Stimulated activated CD8-positive, alpha-beta memory T cell treated with anti-CD3 and anti-CD28 coated beads, Interleukin-4, amount 100 ng/mL, for 48 hours (primary cell): ENCODE measurements around the gene ZNF708.
A peak's percentile ranks its signal among the peaks of the same experiment; 100 is the strongest.
"Not testable (repeated sequence)": the region's sequence is repeated elsewhere in the genome, so short reads cannot be mapped to it uniquely, and the experiment has no call there.

ENCODE experiments used
- DNase-seq: peaks from one replicate; pipeline ENCODE4 v3.0.0-alpha.2; 2020

ZNF708 gene

DNA sequence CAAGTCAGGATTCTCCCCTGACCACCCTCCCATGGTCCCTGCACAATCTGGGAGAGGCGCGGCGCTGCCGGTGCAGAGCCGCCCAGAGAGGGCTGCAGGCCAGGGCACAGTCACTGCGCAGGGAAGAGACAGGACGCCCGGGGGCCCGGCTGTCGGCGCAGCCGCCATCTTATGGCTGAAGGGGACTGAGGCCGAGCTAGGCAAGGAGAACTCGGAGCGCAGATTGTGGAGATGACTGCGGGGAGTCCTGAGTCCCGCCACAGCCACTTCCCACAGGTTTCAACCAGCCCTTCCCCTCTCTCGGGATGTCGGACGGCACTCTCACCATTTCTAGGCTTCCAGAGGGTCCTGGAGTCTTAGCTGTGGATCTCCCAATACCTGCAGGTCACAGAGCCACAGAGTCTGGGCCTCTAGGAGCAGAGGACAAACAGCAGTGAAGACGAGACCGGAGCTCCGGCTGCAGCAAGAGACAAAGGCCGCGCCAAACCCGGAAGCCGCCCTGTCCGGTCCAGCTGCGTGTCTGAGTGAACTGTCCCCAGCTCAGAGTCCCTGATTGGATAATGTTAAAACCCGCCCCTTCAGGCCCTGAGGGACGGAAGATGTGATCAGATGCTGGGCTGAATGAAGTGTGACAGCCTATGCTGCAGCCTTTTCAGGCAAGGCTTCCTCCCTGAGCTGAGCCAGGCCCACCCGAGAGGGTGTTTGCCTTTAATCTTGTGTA is at the start of gene ZNF708:
TSS of gene ZNF708 (minus strand) at position 526 of the 721 bp plus-strand sequence. CDS start at position 328, 198 bp downstream.
- peak; percentile 84 for DNase-seq

DNA sequence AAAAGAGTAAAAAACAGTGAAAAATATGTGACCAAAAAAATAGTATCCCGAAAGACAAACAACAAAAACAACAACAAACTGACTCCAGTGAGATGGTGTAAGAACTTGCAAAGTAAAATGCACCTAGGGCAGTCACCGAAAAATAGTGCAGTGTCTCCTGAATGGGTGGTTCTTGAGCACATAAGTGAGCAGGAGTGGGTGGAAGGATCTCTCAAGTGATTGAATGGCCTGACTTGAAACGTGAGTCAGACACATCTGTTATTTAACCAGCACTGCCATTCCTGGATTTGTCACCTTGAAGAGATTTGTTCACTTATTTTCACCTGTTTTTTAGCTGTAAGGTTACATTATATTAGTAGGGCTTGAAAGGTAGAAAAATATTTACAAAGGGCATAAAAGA is 33.1 kb upstream of the ZNF708 start:
- DNase-seq, result no peak

DNA sequence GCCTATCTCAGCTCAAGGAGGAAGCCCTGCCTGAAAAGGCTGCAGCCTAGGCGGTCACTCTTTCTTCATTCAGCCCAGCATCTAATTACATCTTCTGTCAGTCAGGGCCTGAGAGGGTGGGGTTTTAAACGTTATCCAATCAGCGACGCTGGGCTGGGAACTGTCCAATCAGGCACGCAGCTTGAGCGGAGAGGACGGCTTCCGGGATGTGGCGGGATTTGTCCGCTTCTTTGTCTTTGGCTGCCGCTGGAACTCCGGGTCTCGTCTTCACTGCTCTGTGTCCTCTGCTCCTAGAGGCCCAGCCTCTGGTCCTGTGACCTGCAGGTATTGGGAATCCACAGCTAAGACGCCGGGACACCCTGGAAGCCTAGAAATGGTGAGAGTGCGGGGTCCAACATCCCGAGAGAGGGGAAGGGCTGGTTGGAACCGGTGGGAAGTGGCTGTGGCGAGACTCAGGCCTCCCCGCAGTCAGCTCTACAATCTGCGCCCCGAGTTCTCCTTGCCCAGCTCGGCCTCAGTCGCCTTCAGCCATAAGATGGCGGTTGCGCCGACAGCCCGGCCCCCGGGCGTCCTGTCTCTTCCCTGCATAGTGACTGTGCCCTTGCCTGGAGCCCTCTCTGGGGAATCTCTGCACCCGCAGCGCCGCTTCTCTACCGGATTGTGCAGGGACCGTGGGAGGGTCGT is 29.7 kb upstream of the ZNF708 start, which contains the start of gene ZNF738:
TSS of gene ZNF738 (plus strand) at position 233 of the 684 bp plus-strand sequence. CDS start at position 374, 141 bp downstream.
- peak; percentile 86 for DNase-seq

DNA sequence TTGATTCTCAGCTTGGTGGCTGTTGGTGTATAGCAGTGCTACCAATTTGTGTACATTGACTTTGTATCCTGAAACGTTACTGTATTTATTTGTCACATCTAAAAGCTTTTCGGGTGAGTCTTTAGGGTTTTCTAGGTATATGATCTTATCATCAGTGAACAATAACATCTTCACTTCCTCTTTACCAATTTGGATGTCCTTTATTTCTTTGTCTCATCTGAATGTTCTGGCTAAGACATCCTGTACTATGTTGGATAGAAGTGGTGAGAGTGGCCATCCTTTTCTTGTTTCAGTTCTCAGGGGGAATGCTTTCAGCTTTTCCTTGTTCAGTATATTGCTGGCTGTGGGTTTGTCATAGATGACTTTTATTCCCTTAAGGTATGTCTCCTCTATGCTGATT is 23.6 kb upstream of the ZNF708 start:
- no peak for DNase-seq

DNA sequence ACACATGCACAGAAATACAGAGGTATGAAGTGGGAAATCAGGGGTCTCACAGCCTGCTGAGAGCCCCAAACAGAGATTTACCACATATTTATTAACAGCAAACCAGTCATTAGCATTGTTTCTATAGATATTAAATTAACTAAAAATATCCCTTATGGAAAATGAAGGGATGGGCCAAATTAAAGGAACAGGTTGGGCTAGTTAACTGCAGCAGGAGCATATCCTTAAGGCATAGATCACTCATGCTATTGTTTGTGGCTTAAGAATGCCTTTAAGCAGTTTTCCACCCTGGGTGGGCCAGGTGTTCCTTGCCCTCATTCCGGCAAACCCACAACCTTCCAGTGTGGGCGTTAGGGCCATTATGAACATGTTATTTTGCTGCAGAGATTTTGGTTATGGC is 15.6 kb upstream of the ZNF708 start:
- DNase-seq, result not testable (repeated sequence)

DNA sequence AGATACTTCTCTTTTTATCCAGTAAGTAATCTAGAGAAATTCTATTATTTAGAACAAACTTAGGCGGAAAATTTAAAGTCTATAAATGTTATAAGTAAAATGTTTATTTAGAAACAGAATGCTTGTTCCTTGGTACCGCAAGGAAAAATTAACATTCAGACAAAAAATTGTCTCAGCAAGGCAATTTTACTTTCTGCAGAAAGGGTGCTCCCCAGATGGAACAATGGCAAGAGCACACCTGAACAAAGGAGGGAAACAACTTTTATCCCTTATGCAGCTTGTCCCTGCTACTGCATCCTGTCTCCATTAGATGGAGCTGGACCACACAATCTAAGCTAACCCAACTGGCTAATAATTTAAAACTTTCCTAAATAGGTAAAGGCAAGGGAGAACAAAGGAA is 6.5 kb upstream of the ZNF708 start:
- no peak for DNase-seq

DNA sequence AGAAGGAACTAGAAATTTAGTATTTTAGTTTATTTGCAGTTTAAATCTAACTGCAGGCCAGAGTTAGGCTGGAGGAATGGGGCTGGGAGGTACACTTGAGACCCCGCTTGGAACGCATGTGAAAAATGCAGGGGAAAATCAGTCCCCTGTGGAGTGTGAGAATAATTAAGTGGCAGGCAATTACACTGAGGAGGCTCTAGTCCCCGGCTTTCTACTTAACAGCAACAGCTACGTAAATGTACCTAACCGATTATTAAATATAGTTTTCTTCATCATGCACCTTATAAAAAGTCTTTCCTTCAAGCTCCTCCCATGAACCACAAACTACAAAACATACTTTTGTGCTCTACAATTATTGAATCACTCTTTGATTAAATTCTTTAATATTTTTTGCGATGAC is 804 bp downstream of the ZNF708 start:
- no peak for DNase-seq

DNA sequence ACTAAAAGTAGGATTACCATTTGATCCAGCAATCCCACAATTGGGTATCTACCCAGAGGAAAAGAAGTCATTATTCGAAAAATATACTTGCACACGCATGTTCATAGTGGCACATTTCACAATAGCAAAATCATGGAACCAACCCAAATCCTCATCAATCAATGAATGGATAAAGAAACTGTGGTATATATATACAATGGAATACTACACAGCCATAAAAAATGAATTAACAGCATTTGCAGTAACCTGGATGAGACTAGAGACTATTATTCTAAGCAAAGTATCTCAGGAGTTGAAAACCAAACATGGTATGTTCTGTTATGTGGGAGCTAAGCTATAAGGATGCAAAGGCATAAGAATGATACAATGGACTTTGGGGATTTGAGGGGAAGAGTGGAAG is 3.0 kb downstream of the ZNF708 start:
- no peak for DNase-seq

DNA sequence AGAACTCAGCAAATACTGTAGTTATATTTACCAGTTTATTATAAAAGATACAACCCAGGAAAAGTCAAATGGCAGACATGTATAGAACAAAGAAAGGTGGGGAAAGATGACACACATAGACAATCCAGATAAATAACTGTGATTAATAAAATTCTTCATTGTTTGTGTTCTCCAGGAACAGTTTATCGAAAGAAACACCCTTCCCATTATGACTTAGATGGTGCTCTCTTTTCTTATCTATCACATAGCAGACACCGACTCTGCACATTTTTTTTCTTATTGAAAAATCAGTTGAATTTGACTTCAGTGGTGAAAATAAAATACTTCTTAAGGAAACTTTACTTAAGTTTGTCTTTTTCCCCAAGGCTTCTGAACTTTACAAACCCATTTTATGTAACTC is 6.2 kb downstream of the ZNF708 start:
- DNase-seq, result no peak

DNA sequence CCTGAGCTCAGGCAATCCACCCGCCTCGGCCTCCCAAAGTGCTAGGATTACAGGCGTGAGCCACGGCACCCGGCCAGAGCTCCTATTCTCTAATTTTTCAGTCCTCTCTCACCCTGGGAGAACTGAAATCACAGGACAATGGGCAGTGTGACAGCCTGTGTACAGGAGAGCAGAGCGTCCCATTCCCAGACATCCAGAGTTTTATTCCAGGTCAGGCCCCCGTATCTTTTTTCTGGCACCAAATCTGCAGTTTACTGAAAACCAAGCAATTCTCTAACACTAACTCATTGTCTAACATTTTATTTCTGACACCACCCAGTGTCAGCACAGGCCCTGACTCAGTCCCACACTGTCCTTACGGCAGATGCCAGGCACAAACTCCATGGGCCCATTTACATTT is 6.7 kb downstream of the ZNF708 start:
- DNase-seq, result no peak

DNA sequence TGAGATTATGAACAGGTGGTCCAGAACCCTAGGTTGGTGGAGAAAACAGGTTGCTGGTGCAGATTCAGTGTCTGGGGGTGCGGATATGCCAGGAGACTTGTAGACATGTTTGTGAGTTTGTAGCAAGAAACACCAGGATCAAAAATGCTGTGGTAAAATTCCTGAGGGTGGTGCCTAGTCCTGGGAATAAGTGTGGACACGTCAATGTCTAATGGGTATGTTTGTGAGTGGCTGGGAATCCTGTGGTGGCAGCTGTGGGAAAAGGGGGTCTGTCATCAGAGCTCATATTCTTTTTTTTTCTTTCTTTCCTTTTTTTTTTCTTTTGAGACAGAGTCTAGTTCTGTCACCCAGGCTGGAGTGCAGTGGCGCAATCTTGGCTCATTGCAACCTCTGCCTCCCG is 7.2 kb downstream of the ZNF708 start:
- DNase-seq, result no peak

DNA sequence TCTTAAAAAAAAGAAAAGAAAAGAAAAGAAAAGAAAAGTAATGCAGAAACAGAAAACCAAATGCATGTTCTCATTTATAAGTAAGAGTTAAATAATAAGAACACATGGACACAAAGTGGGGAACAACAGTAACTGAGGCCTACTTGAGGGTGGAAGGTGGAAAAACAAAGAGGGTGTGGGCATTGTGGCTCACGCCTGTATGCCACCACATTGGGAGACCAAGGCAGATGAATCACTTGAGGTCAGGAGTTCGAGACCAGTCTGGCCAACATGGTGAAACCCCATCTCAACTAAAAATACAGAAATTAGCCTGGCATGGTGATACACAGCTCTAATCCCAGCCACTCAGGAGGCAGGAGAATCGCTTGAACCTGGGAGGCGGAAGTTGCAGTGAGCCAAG is 8.1 kb downstream of the ZNF708 start:
- no peak for DNase-seq

DNA sequence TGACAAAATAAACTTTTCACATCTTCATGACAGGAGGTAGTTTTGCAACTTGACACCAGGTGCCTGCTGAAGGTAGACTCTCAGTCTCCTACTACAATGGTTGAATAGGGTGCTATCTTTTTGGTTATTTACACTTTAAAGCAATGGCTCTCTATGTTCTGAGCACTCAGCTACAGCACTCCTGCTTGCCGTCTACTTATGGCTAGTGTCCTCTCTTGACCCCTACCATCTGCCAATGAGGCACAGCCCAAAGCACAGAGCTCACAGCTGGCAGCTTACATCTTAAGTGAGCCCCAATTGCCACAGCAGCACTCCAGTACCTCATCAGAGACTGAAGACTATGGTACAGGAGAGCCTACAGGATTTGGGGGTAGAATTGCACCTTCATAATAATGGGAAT is 11.4 kb downstream of the ZNF708 start:
- no peak for DNase-seq

DNA sequence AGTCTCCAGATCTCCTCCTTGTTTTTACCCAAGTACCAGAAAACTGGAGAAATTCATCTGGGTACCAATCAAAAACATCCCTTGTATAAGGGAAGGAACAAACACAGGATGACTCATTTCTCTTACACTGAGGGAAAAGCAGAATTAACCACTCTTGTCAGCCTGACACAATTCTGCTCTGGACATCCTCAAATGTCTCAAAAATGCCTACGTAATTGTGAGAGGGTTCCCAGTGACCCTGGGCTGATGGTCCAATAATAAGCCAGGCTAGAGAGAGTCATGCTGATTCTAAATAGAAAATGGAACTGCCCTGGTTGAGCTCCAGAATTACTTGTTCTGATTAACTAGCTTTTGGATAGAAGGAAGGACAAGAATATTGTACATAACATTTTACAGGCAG is 14.5 kb downstream of the ZNF708 start:
- DNase-seq, result no peak

DNA sequence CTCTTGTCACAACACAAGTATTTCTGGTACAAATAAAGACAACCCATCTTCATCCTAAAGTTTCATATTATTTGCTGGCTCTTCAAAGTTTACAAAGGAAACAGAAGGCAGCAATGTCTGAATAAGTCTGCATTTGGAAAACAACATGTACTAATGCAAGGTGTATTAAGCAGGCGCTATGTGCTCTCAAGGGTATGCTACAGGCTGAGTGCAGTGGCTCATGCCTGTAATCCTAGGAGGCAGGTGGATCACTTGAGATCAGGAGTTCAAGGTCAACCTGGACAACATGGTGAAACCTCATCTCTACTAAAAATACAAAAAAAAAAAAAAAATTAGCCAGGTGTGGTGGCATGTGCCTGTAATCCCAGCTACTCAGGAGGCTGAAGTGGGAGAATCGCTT is 16.4 kb downstream of the ZNF708 start:
- DNase-seq, result not testable (repeated sequence)

DNA sequence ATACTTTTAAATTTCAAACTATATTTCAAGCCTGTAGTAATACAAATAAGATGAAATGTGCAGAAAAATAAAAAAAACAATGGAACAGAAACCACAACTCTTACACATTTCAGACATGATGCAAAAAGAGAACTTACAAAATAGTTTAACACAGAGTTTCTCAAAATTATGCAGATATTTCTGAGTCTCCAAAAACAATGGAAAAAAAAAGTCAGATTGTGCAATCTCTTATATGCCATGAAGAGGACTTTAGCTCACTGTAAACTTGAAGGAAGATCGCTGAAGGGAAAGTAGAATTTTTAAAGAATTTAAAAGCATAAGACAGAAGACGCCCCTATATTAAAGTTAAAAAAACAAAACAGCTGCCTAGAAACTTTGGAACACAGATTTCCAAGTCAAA is 20.4 kb downstream of the ZNF708 start:
- no peak for DNase-seq

DNA sequence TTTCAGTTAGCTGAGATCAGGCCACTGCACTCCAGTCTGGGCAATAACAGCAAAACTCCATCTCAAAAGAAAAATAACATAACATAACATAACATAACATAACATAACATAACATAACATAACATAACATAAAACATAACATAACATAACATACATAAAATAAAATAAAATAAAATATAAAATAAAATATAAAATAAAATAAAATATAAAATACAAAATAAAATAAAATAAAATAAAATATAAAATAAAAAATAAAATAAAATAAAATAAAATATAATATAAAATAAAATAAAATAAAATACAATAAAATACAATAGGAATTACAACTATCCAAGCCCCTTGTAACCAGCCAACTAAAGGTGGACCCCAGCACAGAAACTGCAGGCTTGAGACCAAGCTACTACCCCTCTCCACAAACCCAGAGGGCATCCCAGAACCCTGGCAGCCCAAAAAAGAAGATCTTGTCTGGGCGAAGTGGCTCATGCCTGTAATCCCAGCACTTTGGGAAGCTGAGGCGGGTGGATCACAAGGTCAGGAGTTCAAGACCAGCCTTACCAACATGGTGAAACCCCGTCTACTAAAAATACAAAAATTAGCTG is 22.2 kb downstream of the ZNF708 start:
- not testable (repeated sequence) for DNase-seq

DNA sequence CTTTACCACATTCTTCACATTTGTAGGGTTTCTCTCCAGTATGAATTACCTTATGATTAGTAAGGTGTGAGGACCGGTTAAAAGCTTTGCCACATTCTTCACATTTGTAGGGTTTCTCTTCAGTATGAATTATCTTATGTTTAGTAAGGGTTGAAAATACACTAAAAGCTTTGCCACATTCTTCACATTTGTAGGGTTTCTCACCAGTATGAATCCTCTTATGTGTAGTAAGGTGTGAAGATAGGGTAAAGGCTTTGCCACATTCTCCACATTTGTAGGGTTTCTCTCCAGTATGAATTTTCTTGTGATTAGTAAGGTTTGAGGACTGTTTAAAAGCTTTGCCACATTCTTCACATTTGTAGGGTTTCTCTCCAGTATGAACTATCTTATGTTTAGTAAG is 35.4 kb downstream of the ZNF708 start:
- not testable (repeated sequence) for DNase-seq

DNA sequence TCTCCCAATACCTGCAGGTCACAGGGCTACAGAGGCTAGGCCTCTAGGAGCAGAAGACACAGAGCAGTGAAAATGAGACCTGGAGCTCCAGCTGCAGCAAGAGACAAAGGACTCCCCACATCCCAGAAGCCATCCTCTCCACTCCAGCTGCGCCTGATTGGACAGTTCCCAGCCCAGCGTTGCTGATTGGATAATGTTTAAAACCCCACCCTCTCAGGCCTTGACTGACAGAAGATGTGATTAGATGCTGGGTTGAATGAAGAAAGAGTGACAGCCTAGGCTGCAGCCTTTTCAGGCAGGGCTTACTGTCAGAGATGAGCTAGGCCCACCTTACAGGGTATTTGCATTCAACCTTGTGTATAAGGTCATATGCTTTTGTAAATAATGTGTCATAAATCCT is 59.4 kb downstream of the ZNF708 start:
- no peak for DNase-seq

DNA sequence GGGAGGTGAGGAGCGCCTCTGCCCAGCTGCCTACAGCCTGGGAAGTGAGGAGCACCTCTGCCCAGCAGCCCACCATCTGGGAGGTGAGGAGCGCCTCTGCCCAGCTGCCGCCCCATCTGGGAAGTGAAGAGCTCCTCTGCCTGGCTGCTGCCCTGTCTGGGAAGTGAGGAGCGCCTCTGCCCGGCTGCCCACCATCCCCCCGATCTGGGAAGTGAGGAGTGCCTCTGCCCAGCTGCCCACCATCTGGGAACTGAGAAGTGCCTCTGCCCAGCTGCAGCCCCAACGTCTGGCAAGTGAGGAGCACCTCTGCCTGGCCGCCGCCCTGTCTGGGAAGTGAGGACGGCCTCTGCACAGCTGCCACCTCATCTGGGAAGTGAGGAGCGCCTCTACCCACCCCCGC is 64.3 kb downstream of the ZNF708 start:
- DNase-seq, result no peak

DNA sequence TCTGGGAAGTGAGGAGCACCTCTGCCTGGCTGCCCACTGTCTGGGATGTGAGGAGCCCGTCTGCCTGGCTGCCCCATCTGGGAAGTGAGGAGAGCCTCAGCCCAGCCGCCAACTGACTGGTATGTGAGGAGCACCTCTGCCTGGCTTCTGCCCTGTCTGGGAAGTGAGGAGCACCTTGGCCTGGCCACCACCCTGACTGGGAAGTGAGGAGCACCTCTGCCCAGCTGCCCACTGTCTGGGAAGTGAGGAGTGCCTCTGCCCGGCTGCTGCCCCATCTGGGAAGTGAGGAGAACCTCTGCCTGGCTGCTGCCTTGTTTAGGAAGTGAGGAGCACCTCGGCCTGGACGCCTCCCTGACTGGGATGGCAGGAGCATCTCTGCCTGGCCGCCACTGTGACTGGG is 64.8 kb downstream of the ZNF708 start:
- no peak for DNase-seq

DNA sequence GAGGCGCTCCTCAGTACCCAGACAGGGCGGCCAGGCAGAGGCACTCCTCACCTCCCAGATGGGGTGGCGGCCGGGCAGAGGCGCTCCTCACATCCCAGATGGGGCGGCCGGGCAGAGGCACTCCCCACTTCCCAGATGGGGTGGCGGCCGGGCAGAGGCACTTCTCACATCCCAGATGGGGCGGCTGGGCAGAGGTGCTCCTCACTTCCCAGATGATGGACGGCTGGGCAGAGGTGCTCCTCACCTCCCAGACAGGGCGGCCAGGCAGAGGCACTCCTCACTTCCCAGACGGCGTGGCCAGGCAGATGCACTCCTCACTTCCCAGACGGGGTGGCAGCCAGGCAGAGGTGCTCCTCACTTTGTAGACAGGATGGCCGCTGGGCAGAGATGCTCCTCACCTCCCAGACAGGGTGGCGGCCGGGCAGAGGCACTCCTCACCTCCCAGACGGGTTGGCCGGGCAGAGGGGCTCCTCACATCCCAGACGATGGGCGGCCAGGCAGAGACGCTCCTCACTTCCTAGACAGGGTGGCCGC is 68.3 kb downstream of the ZNF708 start:
- DNase-seq, result not testable (repeated sequence)

DNA sequence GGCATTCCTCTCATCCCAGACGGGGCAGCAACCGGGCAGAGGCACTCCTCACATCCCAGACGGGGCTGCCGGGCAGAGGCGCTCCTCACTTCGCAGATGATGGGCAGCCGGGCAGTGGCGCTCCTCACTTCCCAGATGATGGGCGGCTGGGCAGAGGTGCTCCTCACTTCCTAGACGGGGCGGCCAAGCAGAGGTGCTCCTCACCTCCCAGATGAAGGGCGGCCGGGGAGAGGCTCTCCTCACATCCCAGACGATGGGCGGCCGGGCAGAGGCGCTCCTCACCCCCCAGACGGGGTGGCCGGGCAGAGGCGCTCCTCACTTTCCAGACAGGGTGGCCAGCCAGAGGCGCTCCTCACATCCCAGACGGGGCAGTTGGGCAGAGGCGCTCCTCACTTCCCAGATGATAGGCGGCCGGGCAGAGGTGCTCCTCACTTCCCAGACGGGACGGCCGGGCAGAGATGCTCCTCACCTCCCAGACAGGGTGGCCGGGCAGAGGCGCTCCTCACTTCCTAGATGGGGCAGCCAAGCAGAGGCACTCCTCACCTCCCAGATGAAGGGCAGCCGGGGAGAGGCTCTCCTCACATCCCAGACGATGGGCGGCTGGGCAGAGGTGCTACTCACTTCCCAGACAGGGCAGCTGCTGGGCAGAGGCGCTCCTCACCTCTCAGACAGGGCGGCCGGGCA is 68.9 kb downstream of the ZNF708 start:
- no peak for DNase-seq
